Panc1 (cell line): ENCODE measurements around the gene UPP1. TPM values are rescaled to one million over a fixed set of nuclear protein-coding genes. Genes with fewer than 3 reads are reported as not detected.
A peak's percentile ranks its signal among the peaks of the same experiment; 100 is the strongest.
"Not testable (repeated sequence)": the region's sequence is repeated elsewhere in the genome, so short reads cannot be mapped to it uniquely, and the experiment has no call there.

Experiments used
- ATAC-seq: fragments of 200-7000 bp; cut with Tn5 transposase; 2 replicates; pipeline ENCODE4 v1.9.1; 2020; ENCODE audit warnings: mild to moderate bottlenecking, moderate library complexity
- BruUV-seq: library from RNA; stranded (reverse); fragments of 400-500 nt; replicated peaks from 2 replicates; lab custom pipeline; 2021; lab: Mats Ljungman, UMichigan
- CTCF ChIA-PET: fragments of 300-600 bp; sonication (Branson Sonifier 250); formaldehyde crosslinking; loops from one replicate; lab custom pipeline; 2022; ENCODE audit warnings: antibody characterized with exemption; lab: Charles Lee
- POLR2A ChIA-PET: fragments of 300-600 bp; sonication (Branson Sonifier 250); formaldehyde crosslinking; loops from one replicate; lab custom pipeline; 2022; ENCODE audit warnings: antibody characterized with exemption; lab: Charles Lee
- DNase-seq: peaks from one replicate; pipeline ENCODE4 v3.0.0-alpha.2; 2010; ENCODE audit warnings: low read depth, low spot score
- H3K27ac ChIP-seq: 2 replicates; pipeline ENCODE4 v1.5.1; 2011; ENCODE audit warnings: mild to moderate bottlenecking, low read length, inconsistent platforms
- H3K27me3 ChIP-seq: fragments of 200-500 bp; sonication (Bioruptor generic); 2 replicates; pipeline ENCODE4 v1.6.0; 2014; ENCODE audit warnings: low read length, inconsistent platforms; ENCODE audit not compliant: control insufficient read depth, insufficient read depth
- H3K36me3 ChIP-seq: fragments of 200-500 bp; sonication (Bioruptor generic); 2 replicates; pipeline ENCODE4 v1.5.1; 2014; ENCODE audit warnings: inconsistent platforms, mild to moderate bottlenecking, low read length, moderate library complexity; ENCODE audit not compliant: control insufficient read depth, insufficient read depth
- H3K4me1 ChIP-seq: 2 replicates; pipeline ENCODE4 v1.5.1; 2011; ENCODE audit warnings: inconsistent platforms, mild to moderate bottlenecking, low read length, moderate library complexity; ENCODE audit not compliant: control insufficient read depth, insufficient read depth
- H3K4me3 ChIP-seq, 2 experiments: 2 replicates each; pipeline ENCODE4 v1.5.1; 2011 to 2012; ENCODE audit warnings: low read depth in 2 of 2, low read length in 2 of 2, mild to moderate bottlenecking in 2 of 2, inconsistent platforms in 1 of 2, moderate library complexity in 1 of 2
- H3K9me3 ChIP-seq: fragments of 200-500 bp; sonication (Bioruptor generic); 2 replicates; pipeline ENCODE4 v1.5.1; 2014; ENCODE audit warnings: low read depth, mild to moderate bottlenecking, inconsistent platforms, low read length, moderate library complexity; ENCODE audit not compliant: control insufficient read depth, insufficient read depth
- POLR2AphosphoS5 ChIP-seq: IDR thresholded peaks from 2 replicates; pipeline ENCODE4 v1.6.1; 2012; ENCODE audit warnings: mild to moderate bottlenecking, low read depth, low read length, moderate library complexity
- SIN3A ChIP-seq: IDR thresholded peaks from 2 replicates; pipeline ENCODE4 v1.6.1; 2012; ENCODE audit warnings: low read depth, mild to moderate bottlenecking, low read length, moderate library complexity, borderline replicate concordance; ENCODE audit not compliant: insufficient read depth
- TCF7L2 ChIP-seq: IDR thresholded peaks from 2 replicates; pipeline ENCODE4 v1.6.1; 2011; ENCODE audit warnings: mild to moderate bottlenecking, low read depth, low read length, inconsistent platforms
- in situ Hi-C: cut with HindIII; loops from 2 replicates; pipeline ENCODE4 v1.10.0; 2016; ENCODE audit warnings: low sequenced_read_pairs, low pct_unique_long_range_greater_than_20kb
- intact Hi-C: fragments of 100-400 bp; cut with micrococcal nuclease; formaldehyde crosslinking; loops from one replicate; pipeline ENCODE4 v1.10.0; 2022; ENCODE audit not compliant: unreplicated experiment
- total RNA-seq: library from RNA; stranded (reverse); gene quantifications from one replicate; pipeline ENCODE4 v1.2.1, GENCODE V29; 2021; ENCODE audit not compliant: unreplicated experiment
- TF ChIP-seq, protein P1 (sequence below), 2 experiments: IDR thresholded peaks; 2 replicates each; pipeline ENCODE4 v1.6.1; 2011 to 2012; ENCODE audit warnings: low read depth in 2 of 2, control low read depth in 1 of 2, low read length in 1 of 2, mild to moderate bottlenecking in 1 of 2, moderate library complexity in 1 of 2; ENCODE audit not compliant: insufficient read depth in 1 of 2
- TF ChIP-seq, protein P2 (sequence below): fragments of 450-650 bp; IDR thresholded peaks from 2 replicates; pipeline ENCODE4 v1.5.1; 2017; ENCODE audit warnings: mild to moderate bottlenecking

Gene UPP1
- total RNA-seq, 1 experiment from 2014 or later: 331 TPM

DNA sequence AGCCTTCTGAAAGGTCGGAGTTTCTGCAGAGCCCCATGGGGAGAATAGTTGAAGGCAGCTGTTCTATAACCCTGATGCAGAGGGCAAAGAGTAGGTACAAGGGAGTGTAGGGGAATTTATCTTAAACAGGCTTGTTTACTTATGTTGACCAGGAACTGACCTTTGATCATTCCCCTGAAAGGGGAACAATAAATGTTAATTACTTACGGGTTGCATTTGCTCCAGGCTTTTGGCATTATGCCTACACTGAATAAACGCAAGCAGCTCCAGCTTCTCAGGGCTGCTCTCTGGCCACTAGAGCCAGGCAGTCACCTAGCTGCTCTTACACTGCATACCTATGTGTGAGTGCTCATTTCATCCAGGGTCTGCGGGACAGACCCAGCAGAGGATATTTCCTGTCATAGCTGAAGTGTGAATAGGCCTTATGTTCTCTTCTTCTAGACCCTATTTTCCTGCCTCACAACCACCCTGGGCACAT lies 55.3 kb downstream of the UPP1 start:
- BruUV-seq: no TSS peak

DNA sequence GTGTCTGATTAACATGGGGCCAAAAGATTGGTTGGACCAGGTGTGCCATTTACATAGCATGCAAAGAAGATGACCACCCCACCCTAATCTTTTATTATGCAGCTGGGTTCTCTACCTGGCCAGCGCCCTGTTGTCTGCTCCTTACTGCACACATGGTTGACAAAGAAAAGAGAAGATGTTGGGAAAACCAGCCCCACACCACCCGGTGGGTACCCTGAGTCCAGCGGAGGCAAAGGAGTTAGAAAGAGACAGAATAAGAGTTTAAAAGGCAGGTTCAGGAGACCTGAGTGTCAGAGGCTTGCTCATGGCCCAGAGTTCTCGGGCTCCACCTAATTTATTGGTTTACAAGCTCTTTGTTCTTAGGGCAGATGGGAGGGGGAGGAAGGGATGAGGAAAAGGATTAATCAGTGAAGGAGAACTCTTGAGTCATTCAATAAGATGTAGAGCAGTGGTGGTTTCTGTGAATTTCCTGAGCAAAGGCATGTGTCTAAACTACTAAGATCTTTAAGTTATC lies 58.1 kb downstream of the UPP1 start:
- DNase-seq (no peak), ATAC-seq (no peak)
- H3K27ac ChIP-seq: peak overlapping the region; percentile 79
- TF ChIP-seq, protein P1, sequence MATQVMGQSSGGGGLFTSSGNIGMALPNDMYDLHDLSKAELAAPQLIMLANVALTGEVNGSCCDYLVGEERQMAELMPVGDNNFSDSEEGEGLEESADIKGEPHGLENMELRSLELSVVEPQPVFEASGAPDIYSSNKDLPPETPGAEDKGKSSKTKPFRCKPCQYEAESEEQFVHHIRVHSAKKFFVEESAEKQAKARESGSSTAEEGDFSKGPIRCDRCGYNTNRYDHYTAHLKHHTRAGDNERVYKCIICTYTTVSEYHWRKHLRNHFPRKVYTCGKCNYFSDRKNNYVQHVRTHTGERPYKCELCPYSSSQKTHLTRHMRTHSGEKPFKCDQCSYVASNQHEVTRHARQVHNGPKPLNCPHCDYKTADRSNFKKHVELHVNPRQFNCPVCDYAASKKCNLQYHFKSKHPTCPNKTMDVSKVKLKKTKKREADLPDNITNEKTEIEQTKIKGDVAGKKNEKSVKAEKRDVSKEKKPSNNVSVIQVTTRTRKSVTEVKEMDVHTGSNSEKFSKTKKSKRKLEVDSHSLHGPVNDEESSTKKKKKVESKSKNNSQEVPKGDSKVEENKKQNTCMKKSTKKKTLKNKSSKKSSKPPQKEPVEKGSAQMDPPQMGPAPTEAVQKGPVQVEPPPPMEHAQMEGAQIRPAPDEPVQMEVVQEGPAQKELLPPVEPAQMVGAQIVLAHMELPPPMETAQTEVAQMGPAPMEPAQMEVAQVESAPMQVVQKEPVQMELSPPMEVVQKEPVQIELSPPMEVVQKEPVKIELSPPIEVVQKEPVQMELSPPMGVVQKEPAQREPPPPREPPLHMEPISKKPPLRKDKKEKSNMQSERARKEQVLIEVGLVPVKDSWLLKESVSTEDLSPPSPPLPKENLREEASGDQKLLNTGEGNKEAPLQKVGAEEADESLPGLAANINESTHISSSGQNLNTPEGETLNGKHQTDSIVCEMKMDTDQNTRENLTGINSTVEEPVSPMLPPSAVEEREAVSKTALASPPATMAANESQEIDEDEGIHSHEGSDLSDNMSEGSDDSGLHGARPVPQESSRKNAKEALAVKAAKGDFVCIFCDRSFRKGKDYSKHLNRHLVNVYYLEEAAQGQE (IDR thresholded peaks at IDR 0.05; ENCODE audit: insufficient read depth in 1 of 2, low read depth in 2 of 2, low read length in 1 of 2): no peak
- TF ChIP-seq TCF7L2: no peak
- no peak for TF ChIP-seq POLR2AphosphoS5
- TF ChIP-seq SIN3A: no peak
- TF ChIP-seq, protein P2, sequence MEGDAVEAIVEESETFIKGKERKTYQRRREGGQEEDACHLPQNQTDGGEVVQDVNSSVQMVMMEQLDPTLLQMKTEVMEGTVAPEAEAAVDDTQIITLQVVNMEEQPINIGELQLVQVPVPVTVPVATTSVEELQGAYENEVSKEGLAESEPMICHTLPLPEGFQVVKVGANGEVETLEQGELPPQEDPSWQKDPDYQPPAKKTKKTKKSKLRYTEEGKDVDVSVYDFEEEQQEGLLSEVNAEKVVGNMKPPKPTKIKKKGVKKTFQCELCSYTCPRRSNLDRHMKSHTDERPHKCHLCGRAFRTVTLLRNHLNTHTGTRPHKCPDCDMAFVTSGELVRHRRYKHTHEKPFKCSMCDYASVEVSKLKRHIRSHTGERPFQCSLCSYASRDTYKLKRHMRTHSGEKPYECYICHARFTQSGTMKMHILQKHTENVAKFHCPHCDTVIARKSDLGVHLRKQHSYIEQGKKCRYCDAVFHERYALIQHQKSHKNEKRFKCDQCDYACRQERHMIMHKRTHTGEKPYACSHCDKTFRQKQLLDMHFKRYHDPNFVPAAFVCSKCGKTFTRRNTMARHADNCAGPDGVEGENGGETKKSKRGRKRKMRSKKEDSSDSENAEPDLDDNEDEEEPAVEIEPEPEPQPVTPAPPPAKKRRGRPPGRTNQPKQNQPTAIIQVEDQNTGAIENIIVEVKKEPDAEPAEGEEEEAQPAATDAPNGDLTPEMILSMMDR: no peak
- H3K4me3 ChIP-seq: no peak overlapping the region
- intact Hi-C loops: no loop called here
- no peaks in the 10 kb centered on the region; the same call in 1 of the 2 replicates for H3K27me3 ChIP-seq
- no peaks in the 10 kb centered on the region for H3K36me3 ChIP-seq
- ChIA-PET CTCF (no interaction called here), POLR2A (no interaction called here)
- H3K4me1 ChIP-seq: peaks cover 47% of the 10 kb centered on the region
- no TSS peak for BruUV-seq
- in situ Hi-C loops: no loop called here
- no peaks in the 10 kb centered on the region for H3K9me3 ChIP-seq

More for the DNA sequence above, 55.3 kb downstream of the UPP1 start:
- DNase-seq (no peak), ATAC-seq (peak; percentile 74)
- ChIA-PET CTCF (no interaction called here), POLR2A (interaction anchor here (0.9 kb wide), 1 partner anchor 18 kb away, joined by 3 read pairs; no protein-coding TSS in a partner anchor)
- in situ Hi-C loops (no loop called here), intact Hi-C loops (no loop called here)
- Histone ChIP-seq H3K9me3 (no peaks in the 10 kb centered on the region), H3K27me3 (no peaks in the 10 kb centered on the region; the same call in 1 of the 2 replicates), H3K4me3 (no peak overlapping the region), H3K27ac (peak overlapping the region; percentile 98), H3K4me1 (peaks cover 67% of the 10 kb centered on the region), H3K36me3 (no peaks in the 10 kb centered on the region)
- TF ChIP-seq, protein P1 (IDR thresholded peaks at IDR 0.05; ENCODE audit: insufficient read depth in 1 of 2, low read depth in 2 of 2, low read length in 1 of 2): 0 out of 4 replicates have a peak, but pooled peaks of 1 of the 2 experiments have one; percentile 31
- TF ChIP-seq TCF7L2 (peak; percentile 98), POLR2AphosphoS5 (peak; percentile 93)
- TF ChIP-seq, protein P2: no peak

DNA sequence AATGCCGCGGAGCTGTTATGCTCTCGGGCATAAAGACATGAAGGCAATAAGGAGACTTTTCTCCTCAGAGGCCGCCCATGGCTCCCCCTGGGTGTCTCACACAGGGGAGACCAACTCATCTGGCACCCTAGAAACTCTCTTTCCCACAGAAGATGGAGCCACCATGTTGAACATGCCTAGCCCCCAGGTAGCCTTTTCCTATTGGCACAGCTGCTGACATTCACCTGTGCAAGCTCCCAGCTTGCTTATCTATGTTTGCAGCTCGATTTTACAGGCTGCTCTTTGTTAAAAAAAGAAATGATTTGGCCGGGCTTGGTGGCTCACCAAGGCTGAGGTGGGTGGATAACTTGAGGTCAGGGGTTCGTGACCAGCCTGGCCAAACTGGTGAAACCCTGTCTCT lies 58.6 kb downstream of the UPP1 start:
- DNase-seq, ATAC-seq, CTCF ChIA-PET: not testable (repeated sequence)

More for the DNA sequence above, 58.6 kb downstream of the UPP1 start:
- peak overlapping the region; percentile 79 for H3K27ac ChIP-seq
- in situ Hi-C loops, intact Hi-C loops, POLR2A ChIA-PET, H3K36me3 ChIP-seq, H3K9me3 ChIP-seq, BruUV-seq, H3K27me3 ChIP-seq, H3K4me3 ChIP-seq: not testable (repeated sequence)
- H3K4me1 ChIP-seq: peaks cover 42% of the 10 kb centered on the region
